PC-3 (cell line): Measurements from ENCODE around the gene TMEM254. TPM values are rescaled to one million over a fixed set of nuclear protein-coding genes. Genes with fewer than 3 reads are reported as not detected.

Experiments used
- ATAC-seq: fragments of 200-7000 bp; cut with Tn5 transposase; 2 replicates; pipeline ENCODE4 v1.9.1; 2020; ENCODE audit warnings: mild to moderate bottlenecking, moderate library complexity
- BruUV-seq: library from RNA; stranded (reverse); fragments of 400-500 nt; replicated peaks from 2 replicates; lab custom pipeline; 2021; lab: Mats Ljungman, UMichigan
- CTCF ChIA-PET: fragments of 300-600 bp; sonication (Branson Sonifier 250); formaldehyde crosslinking; loops from one replicate; lab custom pipeline; 2022; ENCODE audit warnings: antibody characterized with exemption; lab: Charles Lee
- POLR2A ChIA-PET: fragments of 300-600 bp; sonication (Branson Sonifier 250); formaldehyde crosslinking; loops from one replicate; lab custom pipeline; 2022; ENCODE audit warnings: antibody characterized with exemption; ENCODE audit not compliant: unreplicated experiment; lab: Charles Lee
- DNase-seq: peaks from one replicate; pipeline ENCODE4 v3.0.0-alpha.2; 2015
- H2AFZ ChIP-seq: fragments of 300-600 bp; sonication (generic); 2 replicates; pipeline ENCODE4 v1.6.0; 2016; ENCODE audit warnings: antibody characterized with exemption, low read length
- H3F3A ChIP-seq: fragments of 300-600 bp; sonication (generic); one replicate; pipeline ENCODE4 v1.6.0; 2017; ENCODE audit warnings: antibody characterized with exemption, low read length, control low read depth, mild to moderate bottlenecking; ENCODE audit not compliant: unreplicated experiment
- H3K27ac ChIP-seq: fragments of 300-600 bp; sonication (generic); 2 replicates; pipeline ENCODE4 v1.5.1; 2016; ENCODE audit warnings: mild to moderate bottlenecking, low read length
- H3K27me3 ChIP-seq: fragments of 300-600 bp; sonication (generic); 2 replicates; pipeline ENCODE4 v1.6.1; 2016; ENCODE audit warnings: low read length, mixed read lengths
- H3K36me3 ChIP-seq: fragments of 300-600 bp; sonication (generic); 2 replicates; pipeline ENCODE4 v1.6.1; 2016; ENCODE audit warnings: low read depth, mixed run types, low read length, mixed read lengths
- H3K4me1 ChIP-seq: fragments of 300-600 bp; sonication (generic); 2 replicates; pipeline ENCODE4 v1.5.1; 2016; ENCODE audit warnings: low read length; ENCODE audit not compliant: insufficient read depth
- H3K4me2 ChIP-seq: fragments of 300-600 bp; sonication (generic); 2 replicates; pipeline ENCODE4 v1.6.0; 2016; ENCODE audit warnings: low read length
- H3K4me3 ChIP-seq: fragments of 300-600 bp; sonication (generic); 2 replicates; pipeline ENCODE4 v1.5.1; 2016; ENCODE audit warnings: mild to moderate bottlenecking, low read length, mixed read lengths
- H3K79me2 ChIP-seq: fragments of 300-600 bp; sonication (generic); 2 replicates; pipeline ENCODE4 v1.6.1; 2017; ENCODE audit warnings: low read length, mixed read lengths
- H3K9ac ChIP-seq: fragments of 300-600 bp; sonication (generic); 2 replicates; pipeline ENCODE4 v1.6.0; 2016; ENCODE audit warnings: mild to moderate bottlenecking, low read length
- H3K9me2 ChIP-seq: fragments of 300-600 bp; sonication (generic); replicated peaks from 2 replicates; pipeline ENCODE4 v1.6.1; 2016; ENCODE audit warnings: mixed run types, low read length, mixed read lengths
- H3K9me3 ChIP-seq: fragments of 300-600 bp; sonication (generic); 2 replicates; pipeline ENCODE4 v1.6.1; 2016; ENCODE audit warnings: low read length, mixed read lengths
- H4K20me1 ChIP-seq: fragments of 300-600 bp; sonication (generic); 2 replicates; pipeline ENCODE4 v1.6.1; 2016; ENCODE audit warnings: low read length, mixed read lengths
- EZH2 ChIP-seq: fragments of 300-600 bp; sonication (generic); IDR thresholded peaks from one replicate; pipeline ENCODE4 v1.6.1; 2017; ENCODE audit warnings: antibody characterized with exemption, mild to moderate bottlenecking, low read length; ENCODE audit not compliant: unreplicated experiment
- EZH2phosphoT487 ChIP-seq: fragments of 300-600 bp; sonication (generic); IDR thresholded peaks from 2 replicates; pipeline ENCODE4 v1.6.1; 2018; ENCODE audit warnings: mild to moderate bottlenecking, antibody characterized with exemption, low read length, borderline replicate concordance
- intact Hi-C: fragments of 100-400 bp; cut with micrococcal nuclease; formaldehyde crosslinking; loops from 2 replicates; pipeline ENCODE4 v1.9.0; 2023
- total RNA-seq: library from RNA; depleted of rRNA; stranded (reverse); fragments of >200 nt; gene quantifications from 2 replicates; pipeline ENCODE4 v1.2.3, GENCODE V29; 2014
- TF ChIP-seq, protein P1 (sequence below): fragments of 300-600 bp; sonication (generic); conservative IDR thresholded peaks from 2 replicates; pipeline ENCODE4 v1.5.1; 2017; ENCODE audit warnings: antibody characterized with exemption, low read depth, mild to moderate bottlenecking, low read length

The TMEM254 gene
- total RNA-seq, 1 experiment from 2014 or later, result 68.3 TPM

DNA sequence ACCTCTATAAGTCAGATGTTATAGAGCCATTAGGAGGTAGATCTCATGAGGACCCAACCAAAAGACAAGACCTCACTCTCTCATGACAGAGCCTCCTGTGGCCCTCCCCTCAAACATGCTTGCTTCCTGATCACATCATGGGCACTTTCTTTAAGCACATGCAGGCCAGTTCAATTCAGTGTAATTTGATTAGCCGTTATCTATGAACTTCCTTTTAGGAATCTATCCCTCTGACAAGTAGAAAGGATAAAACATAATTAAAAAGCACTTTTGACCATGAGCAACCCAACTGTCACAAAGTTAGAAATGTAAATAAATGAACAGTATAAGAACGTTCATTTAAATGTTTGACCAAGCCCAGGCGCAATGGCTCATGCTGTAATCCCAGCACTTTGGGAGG lies 27.7 kb upstream of the TMEM254 start:
- Histone ChIP-seq H3K4me3 (no peak overlapping the region), H2AFZ (no peak overlapping the region), H3K9ac (no peak overlapping the region), H4K20me1 (no peaks in the 10 kb centered on the region), H3K4me2 (no peak overlapping the region), H3K27me3 (no peaks in the 10 kb centered on the region), H3K9me2 (no peaks in the 10 kb centered on the region), H3K9me3 (no peaks in the 10 kb centered on the region), H3K27ac (no peak overlapping the region), H3K4me1 (0 out of 2 replicates have a peak, but pooled peaks cover 3% of the 10 kb centered on the region), H3K36me3 (no peaks in the 10 kb centered on the region), H3K79me2 (no peaks in the 10 kb centered on the region), H3F3A (no peaks in the 10 kb centered on the region)
- TF ChIP-seq, protein P1, sequence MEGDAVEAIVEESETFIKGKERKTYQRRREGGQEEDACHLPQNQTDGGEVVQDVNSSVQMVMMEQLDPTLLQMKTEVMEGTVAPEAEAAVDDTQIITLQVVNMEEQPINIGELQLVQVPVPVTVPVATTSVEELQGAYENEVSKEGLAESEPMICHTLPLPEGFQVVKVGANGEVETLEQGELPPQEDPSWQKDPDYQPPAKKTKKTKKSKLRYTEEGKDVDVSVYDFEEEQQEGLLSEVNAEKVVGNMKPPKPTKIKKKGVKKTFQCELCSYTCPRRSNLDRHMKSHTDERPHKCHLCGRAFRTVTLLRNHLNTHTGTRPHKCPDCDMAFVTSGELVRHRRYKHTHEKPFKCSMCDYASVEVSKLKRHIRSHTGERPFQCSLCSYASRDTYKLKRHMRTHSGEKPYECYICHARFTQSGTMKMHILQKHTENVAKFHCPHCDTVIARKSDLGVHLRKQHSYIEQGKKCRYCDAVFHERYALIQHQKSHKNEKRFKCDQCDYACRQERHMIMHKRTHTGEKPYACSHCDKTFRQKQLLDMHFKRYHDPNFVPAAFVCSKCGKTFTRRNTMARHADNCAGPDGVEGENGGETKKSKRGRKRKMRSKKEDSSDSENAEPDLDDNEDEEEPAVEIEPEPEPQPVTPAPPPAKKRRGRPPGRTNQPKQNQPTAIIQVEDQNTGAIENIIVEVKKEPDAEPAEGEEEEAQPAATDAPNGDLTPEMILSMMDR, result no peak
- TF ChIP-seq EZH2, result no peak
- TF ChIP-seq EZH2phosphoT487, result no peak
- CTCF ChIA-PET, result interaction anchor here (0.6 kb wide), 2 partner anchors 14 to 621 kb away, joined by 5 to 7 read pairs; no protein-coding TSS in a partner anchor
- POLR2A ChIA-PET, result no interaction called here
- no peak for DNase-seq
- intact Hi-C loops, result no loop called here
- BruUV-seq, result no TSS peak
- ATAC-seq, result no peak

GRCh38 chr10:80051993-80052392 lies 26.5 kb upstream of the TMEM254 start:
- TF ChIP-seq EZH2 (no peak), EZH2phosphoT487 (no peak)
- TF ChIP-seq, protein P1, result no peak
- Histone ChIP-seq H3K36me3 (no peaks in the 10 kb centered on the region), H3K27me3 (no peaks in the 10 kb centered on the region)

GRCh38 chr10:80055760-80056159 lies 22.7 kb upstream of the TMEM254 start:
- DNase-seq, result no peak
- TF ChIP-seq, protein P1, result no peak
- TF ChIP-seq EZH2 (no peak), EZH2phosphoT487 (no peak)
- Histone ChIP-seq H2AFZ (no peak overlapping the region), H4K20me1 (no peaks in the 10 kb centered on the region), H3K27ac (no peak overlapping the region), H3K9ac (no peak overlapping the region), H3K9me2 (no peaks in the 10 kb centered on the region), H3K79me2 (no peaks in the 10 kb centered on the region), H3K36me3 (no peaks in the 10 kb centered on the region), H3K4me1 (no peaks in the 10 kb centered on the region), H3F3A (no peaks in the 10 kb centered on the region), H3K4me3 (no peak overlapping the region), H3K27me3 (no peaks in the 10 kb centered on the region), H3K9me3 (no peaks in the 10 kb centered on the region), H3K4me2 (no peak overlapping the region)
- CTCF ChIA-PET, result interaction anchor here (0.6 to 0.7 kb wide), 2 partner anchors 56 to 140 kb away, joined by 3 to 5 read pairs; no protein-coding TSS in a partner anchor
- ATAC-seq, result no peak
- intact Hi-C loops, result loop anchor here (5.0 kb wide), 1 partner anchor 152 kb away; the partner anchor contains the start of gene ANXA11
- POLR2A ChIA-PET, result no interaction called here
- no TSS peak for BruUV-seq

More at GRCh38 chr10:80051993-80052392, 26.5 kb upstream of the TMEM254 start:
- intact Hi-C loops, result no loop called here
- H3F3A ChIP-seq, result no peaks in the 10 kb centered on the region
- H3K9ac ChIP-seq, result no peak overlapping the region
- H3K4me3 ChIP-seq, result no peak overlapping the region
- BruUV-seq, result no TSS peak
- 0 out of 2 replicates have a peak, but pooled peaks cover 2% of the 10 kb centered on the region for H3K4me1 ChIP-seq
- no peak overlapping the region for H3K4me2 ChIP-seq
- no peaks in the 10 kb centered on the region for H3K79me2 ChIP-seq
- no peaks in the 10 kb centered on the region for H4K20me1 ChIP-seq
- ChIA-PET CTCF (interaction anchor here (0.7 kb wide), 1 partner anchor 803 kb away, joined by 3 read pairs; no protein-coding TSS in a partner anchor), POLR2A (interaction anchor here (0.6 kb wide), 1 partner anchor 103 kb away, joined by 6 read pairs; no protein-coding TSS in a partner anchor)
- no peak overlapping the region for H2AFZ ChIP-seq
- no peaks in the 10 kb centered on the region for H3K9me3 ChIP-seq
- ATAC-seq (no peak), DNase-seq (no peak)
- H3K9me2 ChIP-seq, result no peaks in the 10 kb centered on the region
- no peak overlapping the region for H3K27ac ChIP-seq
